ENCODE results near the gene ZKSCAN1.

DNA sequence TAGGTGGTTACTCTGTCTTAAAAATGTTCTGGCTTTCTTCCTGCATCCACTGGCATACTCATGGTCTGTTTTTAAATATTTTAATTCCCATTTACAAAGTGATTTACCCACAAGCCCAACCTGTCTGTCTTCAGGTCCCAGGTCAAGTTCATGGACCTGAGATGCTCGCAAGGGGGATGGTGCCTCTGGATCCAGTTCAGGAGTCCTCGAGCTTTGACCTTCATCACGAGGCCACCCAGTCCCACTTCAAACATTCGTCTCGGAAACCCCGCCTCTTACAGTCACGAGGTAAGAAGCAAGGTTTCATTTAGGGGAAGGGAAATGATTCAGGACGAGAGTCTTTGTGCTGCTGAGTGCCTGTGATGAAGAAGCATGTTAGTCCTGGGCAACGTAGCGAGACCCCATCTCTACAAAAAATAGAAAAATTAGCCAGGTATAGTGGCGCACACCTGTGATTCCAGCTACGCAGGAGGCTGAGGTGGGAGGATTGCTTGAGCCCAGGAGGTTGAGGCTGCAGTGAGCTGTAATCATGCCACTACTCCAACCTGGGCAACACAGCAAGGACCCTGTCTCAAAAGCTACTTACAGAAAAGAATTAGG, 8.7 kb downstream of the ZKSCAN1 start:
- TF ChIP-seq, protein P1, sequence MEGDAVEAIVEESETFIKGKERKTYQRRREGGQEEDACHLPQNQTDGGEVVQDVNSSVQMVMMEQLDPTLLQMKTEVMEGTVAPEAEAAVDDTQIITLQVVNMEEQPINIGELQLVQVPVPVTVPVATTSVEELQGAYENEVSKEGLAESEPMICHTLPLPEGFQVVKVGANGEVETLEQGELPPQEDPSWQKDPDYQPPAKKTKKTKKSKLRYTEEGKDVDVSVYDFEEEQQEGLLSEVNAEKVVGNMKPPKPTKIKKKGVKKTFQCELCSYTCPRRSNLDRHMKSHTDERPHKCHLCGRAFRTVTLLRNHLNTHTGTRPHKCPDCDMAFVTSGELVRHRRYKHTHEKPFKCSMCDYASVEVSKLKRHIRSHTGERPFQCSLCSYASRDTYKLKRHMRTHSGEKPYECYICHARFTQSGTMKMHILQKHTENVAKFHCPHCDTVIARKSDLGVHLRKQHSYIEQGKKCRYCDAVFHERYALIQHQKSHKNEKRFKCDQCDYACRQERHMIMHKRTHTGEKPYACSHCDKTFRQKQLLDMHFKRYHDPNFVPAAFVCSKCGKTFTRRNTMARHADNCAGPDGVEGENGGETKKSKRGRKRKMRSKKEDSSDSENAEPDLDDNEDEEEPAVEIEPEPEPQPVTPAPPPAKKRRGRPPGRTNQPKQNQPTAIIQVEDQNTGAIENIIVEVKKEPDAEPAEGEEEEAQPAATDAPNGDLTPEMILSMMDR (conservative IDR thresholded peaks at IDR 0.05 in 1 of 2, IDR thresholded peaks at IDR 0.05 in 1 of 2; ENCODE audit: extremely low read depth in 1 of 2, insufficient read depth in 1 of 2, low read depth in 1 of 2, low read length in 2 of 2), result no peak
- no peak for TF ChIP-seq EZH2 (IDR thresholded peaks at IDR 0.05; ENCODE audit: borderline replicate concordance, low read length)

Data from mammary epithelial cell (primary cell).